GM12874 (cell line): ENCODE measurements around the gene ELF5.

Experiments
- CTCF ChIP-seq: IDR thresholded peaks from 2 replicates; pipeline ENCODE4 v1.5.1; 2011; ENCODE audit warnings: low read depth, mild to moderate bottlenecking, control low read depth, low read length, moderate library complexity; ENCODE audit not compliant: insufficient read depth

ELF5 gene

GRCh38 chr11:34464591-34465051 is 49.0 kb downstream of the ELF5 start:
- TF ChIP-seq CTCF, result no peak

DNA sequence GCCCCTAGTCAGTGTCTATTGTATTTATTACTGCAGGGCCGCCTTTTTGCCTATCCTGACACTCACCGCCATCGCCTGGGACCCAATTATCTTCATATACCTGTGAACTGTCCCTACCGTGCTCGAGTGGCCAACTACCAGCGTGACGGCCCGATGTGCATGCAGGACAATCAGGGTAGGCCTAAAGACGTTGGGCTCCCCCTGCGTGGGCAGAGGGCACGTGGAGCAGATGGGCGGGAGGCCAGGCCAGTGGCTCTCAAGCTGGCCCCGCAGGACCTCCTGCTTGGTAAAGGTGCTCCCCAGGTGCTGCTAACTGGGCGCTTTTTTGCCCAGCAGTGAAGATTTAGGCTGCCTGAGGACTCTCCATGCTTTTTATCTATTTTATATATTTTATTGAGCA is 52.4 kb downstream of the ELF5 start:
- TF ChIP-seq CTCF, result no peak

DNA sequence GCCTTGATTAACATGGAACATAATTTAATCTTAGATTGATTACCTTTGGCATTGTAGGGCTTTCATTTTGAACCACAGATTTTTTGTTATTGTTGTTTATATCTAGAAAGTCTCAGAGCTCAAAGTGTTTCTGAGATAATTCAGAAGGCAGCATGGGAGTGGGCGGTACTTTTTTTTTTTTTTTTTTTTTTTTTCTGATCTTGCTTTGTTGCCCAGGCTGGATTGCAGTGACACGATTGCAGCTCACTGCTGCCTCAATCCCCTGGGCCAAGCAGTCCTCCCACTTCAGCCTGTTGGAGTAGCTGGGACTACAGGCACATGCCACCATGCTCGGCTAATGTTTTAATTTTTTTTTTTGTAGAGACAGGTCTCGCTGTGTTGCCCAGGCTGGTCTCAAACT is 53.3 kb downstream of the ELF5 start:
- TF ChIP-seq CTCF, result no peak

DNA sequence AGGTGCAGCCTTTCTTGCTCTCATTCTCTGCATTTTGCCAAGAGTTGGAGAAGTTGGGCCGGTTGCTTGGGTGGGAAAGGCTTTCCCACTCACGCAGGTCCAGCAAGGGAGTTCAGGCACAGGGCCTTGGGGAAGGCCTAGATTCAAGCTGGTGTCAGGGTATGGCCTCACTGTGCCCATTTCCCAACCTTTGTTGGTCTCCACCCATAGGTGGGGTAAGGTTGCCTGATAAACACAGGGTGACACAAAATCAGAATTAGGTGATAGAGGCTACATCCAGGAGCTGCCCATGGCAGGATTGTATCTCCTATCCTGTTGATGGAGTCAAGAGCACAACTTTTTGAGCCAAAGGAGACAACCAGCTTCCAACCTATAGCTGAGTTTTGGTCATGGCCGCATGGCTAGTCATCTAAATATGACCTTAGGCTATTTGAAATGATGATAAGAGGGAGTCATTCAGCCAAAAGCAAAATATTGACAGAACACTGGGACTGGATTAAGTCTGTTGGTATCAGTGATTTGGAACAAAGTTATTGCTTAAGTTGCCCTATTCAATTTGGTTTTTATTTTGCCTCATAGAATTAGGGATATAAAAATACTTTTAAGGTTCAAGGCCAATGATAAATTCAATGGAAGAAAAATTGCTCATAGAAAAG is 54.0 kb downstream of the ELF5 start:
- no peak for TF ChIP-seq CTCF

DNA sequence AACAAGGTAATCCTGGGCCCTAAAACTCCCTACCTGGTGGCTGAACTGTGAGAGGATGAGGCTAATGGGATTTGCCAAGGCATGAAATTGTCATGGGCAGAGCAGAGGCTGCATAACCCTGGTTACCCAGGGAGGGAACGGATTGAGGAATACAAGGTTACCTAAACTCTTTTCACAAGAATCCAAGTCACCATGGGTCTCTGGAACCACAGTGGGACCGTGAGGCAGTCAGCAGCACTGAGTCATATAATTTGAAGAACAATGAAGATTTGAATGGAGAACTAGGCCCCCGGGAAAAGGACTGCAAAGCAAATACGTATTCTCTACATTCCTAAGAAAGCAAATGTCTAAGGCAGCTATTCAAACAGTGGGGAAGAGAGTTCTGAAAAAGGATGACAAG is 55.1 kb downstream of the ELF5 start:
- TF ChIP-seq CTCF, result no peak

DNA sequence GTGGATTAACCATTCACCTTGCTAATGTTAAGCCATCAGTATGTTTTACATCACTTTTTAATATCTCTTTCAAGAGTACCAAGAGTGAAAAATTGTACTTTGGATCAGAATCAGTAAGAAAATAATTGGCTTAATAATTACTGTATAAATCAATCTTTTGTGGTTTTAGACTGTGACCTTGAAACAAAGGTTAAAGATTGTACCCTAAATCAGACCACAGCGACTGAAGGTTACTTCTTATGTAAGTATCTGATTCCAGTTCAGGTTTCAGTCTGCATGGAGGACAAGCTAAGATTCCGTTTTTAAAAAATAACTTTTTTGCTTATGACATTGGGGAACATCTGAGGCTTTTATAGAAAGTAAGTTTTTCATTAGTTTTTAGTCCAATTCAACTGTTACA is 56.0 kb downstream of the ELF5 start:
- no peak for TF ChIP-seq CTCF

DNA sequence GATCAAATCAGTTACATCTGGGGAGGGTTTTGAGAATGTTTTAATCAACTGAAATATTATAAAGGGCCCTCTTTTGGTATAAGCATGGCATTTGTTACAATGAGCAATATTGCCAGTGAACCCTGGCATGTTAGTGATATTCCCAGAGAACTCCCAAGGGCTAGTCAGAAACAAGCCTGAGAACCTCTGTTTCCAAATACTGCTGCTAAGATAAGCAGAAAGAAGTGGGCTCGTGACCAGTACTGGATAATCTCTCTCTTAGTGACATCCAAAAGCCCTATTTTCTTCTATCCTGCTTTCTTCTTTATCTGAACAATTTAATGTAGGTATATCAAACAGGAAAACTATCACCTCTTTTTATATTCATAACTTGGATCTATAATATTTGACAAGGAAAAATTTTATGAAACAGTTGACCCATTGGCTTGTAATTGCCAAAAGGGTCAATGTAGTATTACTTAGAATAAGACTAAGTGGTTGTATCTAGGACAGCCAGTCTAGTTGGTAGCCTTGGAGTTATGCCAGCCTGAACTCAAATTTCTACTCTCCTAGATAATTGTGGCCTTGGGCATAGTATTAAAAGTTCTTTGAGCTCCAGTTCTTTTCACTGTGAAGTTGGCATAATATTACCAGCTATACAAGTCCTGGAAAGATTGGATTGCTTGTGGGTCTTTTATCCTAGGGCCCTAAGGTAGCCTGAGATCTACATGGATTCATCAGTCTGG is 59.1 kb downstream of the ELF5 start:
- TF ChIP-seq CTCF, result no peak
